Subcutaneous adipose tissue (tissue), 4 donors: ENCODE results near the gene TNFAIP8. TPM values are rescaled to one million over a fixed set of nuclear protein-coding genes. Genes with fewer than 3 reads are reported as not detected.

Experiments used
- CTCF ChIP-seq: fragments of 450-650 bp; IDR thresholded peaks from one replicate; pipeline ENCODE4 v1.5.1; 2016; ENCODE audit warnings: low read depth, mild to moderate bottlenecking, control low read depth, antibody characterized with exemption, moderate library complexity
- total RNA-seq, 4 donors: library from RNA; depleted of rRNA; stranded (reverse); fragments of >200 nt; gene quantifications; one replicate each; pipeline ENCODE4 v1.1.0, GENCODE V29; 2016

TNFAIP8 gene
- total RNA-seq, 4 donors from 2014 or later: 86.9 to 151 (median 129) TPM

DNA sequence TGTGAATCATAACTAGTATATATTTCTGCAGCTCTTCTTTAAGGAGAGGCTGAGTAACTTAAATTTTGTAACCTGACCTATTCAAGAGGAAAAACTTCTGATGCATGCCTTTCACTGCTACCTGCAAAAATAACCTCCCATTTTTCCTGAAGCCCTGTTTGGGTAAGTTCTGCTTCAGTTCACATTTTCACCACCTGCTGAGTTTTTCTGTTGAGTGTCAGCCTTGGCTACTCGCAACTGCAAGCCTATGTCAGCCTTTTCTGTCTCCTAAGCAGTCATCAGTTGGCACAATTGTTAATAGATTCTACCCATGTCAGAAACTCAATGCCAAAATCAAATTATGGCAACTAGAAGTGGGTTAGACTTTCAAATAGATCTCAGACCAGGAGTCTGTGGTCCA lies 8.2 kb upstream of the TNFAIP8 start:
- no peak for TF ChIP-seq CTCF

DNA sequence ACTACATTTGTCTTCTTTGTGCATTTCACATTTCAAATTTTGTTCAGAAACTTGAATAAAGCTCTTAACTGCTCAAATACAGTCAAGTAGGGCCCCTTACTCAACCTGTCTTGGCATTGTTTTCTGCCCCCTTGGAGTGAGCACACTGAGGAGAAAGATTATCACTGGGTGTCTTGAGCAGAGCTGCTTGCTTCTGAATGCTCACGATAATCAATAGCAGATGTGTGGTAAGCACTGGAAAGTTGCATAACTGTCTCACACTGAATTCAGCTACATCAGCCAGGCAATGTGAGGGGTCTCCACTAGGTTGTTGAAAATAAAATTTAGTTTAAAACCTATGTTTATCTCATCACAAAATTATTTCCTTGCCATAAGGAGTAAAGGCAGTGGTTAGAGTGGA lies 7.8 kb upstream of the TNFAIP8 start:
- TF ChIP-seq CTCF: no peak

DNA sequence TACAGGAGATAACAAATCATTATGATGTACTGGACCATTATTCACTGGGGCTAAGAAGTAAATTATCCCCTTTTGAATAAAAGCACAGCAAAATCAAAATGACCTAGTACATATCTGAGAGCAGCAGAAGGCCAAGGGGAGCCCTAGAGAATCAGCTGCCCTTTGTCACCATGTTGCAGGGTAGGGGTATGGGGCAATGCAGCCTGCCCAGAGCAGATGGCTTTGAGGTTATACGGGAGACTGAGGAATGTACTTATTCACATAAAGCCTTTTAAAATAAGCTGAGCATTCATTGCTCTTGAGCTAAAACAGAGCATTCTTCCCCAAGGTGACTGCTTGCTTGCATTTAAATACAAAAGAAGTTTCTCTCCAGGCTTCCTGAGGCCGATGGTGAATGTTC lies 2.6 kb upstream of the TNFAIP8 start:
- no peak for TF ChIP-seq CTCF

DNA sequence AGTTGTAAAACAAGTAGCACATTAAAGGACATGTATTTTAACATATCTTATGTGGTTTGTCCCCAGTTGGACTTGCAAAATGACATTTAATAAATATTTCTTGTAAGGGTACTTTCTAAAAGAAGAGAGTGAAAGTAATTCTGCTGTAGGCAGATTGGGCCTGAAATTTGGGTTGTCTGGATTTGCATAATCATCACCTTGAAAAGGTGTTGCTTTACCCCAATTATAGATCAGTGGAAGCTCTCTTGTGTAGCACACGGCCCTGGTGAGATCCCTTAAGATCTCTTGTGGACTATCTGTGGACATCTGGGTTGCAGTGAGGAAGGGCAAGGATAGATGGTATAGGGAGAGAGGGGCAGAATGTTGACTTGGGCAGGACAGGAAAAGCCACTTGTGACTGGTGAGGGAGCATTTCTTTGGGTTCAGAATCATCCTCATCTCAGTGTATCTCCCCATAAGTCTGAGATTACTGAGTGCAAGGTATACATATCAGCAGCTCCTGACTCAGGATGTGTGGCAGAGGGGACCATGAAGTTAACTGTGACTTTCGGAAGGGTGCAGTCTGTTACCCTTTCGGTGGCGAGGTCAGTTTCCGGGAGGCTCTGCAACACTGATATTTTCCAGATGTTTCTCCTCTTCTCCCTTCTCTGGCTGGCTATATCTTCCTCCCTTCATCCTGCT lies 2.0 kb upstream of the TNFAIP8 start:
- no peak for TF ChIP-seq CTCF

DNA sequence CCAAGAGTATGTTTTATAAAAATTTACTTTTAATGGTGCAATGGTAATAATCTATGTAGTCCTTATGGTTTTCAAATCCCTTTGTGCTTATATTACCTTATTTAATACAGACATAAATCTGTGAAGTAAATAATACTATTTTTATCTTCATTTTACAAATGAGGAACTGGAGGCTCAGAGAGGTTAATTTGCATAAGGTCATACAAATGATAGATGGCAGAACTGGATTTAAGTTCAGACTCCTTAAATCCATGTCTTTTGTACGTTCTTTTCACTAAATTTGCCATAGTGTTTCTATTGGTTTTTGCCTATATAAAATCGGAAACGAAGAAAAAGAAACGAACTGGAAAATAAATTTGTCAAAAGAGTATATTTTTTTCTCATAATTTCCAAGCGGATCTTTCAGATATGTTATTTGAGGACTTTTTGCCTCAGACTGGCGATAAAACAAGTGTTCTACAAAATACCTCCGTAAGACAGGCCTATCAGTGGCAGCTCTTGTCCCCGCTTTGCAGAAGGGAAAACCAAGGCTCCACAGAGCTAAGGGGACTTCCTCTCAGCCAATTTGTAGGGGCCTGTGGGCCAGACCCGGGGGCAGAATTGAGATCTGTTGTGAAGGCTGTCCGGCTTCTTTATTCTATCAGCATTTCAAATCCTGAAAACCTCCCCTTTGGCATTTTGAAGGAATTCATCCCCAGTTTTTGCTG lies 1.1 kb upstream of the TNFAIP8 start:
- no peak for TF ChIP-seq CTCF

- no peak for TF ChIP-seq CTCF
These were observed 578 bp upstream of the TNFAIP8 start for GRCh38 chr5:119355244-119355638.

GRCh38 chr5:119356612-119357188 lies 881 bp downstream of the TNFAIP8 start:
- no peak for TF ChIP-seq CTCF
